H1 (cell line): ENCODE data around the gene PLOD1. TPM values are rescaled to one million over a fixed set of nuclear protein-coding genes. Genes with fewer than 3 reads are reported as not detected.

Source experiments
- CTCF ChIA-PET: fragments of 300-600 bp; sonication (Branson Sonifier 250); formaldehyde crosslinking; loops from one replicate; lab custom pipeline; 2021; ENCODE audit not compliant: partially characterized antibody; lab: Charles Lee
- POLR2A ChIA-PET: fragments of 300-600 bp; sonication (Branson Sonifier 250); formaldehyde crosslinking; loops from one replicate; lab custom pipeline; 2021; ENCODE audit warnings: inconsistent platforms; ENCODE audit not compliant: partially characterized antibody; lab: Charles Lee
- DNase-seq, 2 experiments: peaks; one replicate each; pipeline versions ENCODE4 v3.0.0 to v3.0.0-alpha.2; 2010 to 2022; ENCODE audit warnings: low spot score in 2 of 2, low read depth in 1 of 2, mixed read lengths in 1 of 2
- FAIRE-seq: peaks from 2 replicates; lab custom pipeline; 2011; peaks lifted over from hg19 to GRCh38; lab: Jason Lieb, UNC
- H2AFZ ChIP-seq: 2 replicates; pipeline ENCODE4 v1.8.1; 2012; ENCODE audit warnings: low read length, inconsistent platforms
- H2AK5ac ChIP-seq: 2 replicates; pipeline ENCODE4 v1.6.1; 2013; ENCODE audit warnings: low read depth, low read length
- H2BK120ac ChIP-seq: replicated peaks from 2 replicates; pipeline ENCODE3; 2013; ENCODE audit warnings: low read depth, low read length, inconsistent platforms
- H2BK12ac ChIP-seq: 2 replicates; pipeline ENCODE4 v1.6.1; 2013; ENCODE audit warnings: low read depth, low read length
- H2BK15ac ChIP-seq: 2 replicates; pipeline ENCODE4 v1.6.1; 2013; ENCODE audit warnings: low read length
- H2BK20ac ChIP-seq: 2 replicates; pipeline ENCODE4 v1.6.1; 2013; ENCODE audit warnings: low read length
- H2BK5ac ChIP-seq: 2 replicates; pipeline ENCODE4 v1.6.1; 2013; ENCODE audit warnings: low read depth, low read length
- H3K14ac ChIP-seq: 2 replicates; pipeline ENCODE4 v1.6.1; 2013; ENCODE audit warnings: inconsistent platforms; ENCODE audit not compliant: insufficient read length
- H3K18ac ChIP-seq: 2 replicates; pipeline ENCODE4 v1.6.1; 2013; ENCODE audit warnings: low read length; ENCODE audit errors: extremely low read depth
- H3K23ac ChIP-seq: 2 replicates; pipeline ENCODE4 v1.6.1; 2013; ENCODE audit warnings: inconsistent platforms; ENCODE audit not compliant: insufficient read length
- H3K23me2 ChIP-seq: 2 replicates; pipeline ENCODE4 v1.6.1; 2013; ENCODE audit warnings: low read depth, low read length
- H3K27ac ChIP-seq: 2 replicates; pipeline ENCODE4 v1.6.1; 2011; ENCODE audit warnings: low read depth, low read length, inconsistent platforms
- H3K27me3 ChIP-seq, 4 experiments: replicated peaks in 1 of 4; 1 replicate in 1 of 4; 2 replicates in 3 of 4; pipeline versions ENCODE4 v1.6.1 to v1.8.1; 2011 to 2013; ENCODE audit warnings: low read length in 3 of 4, mild to moderate bottlenecking in 3 of 4, inconsistent platforms in 2 of 4, mixed read lengths in 2 of 4, moderate library complexity in 1 of 4; ENCODE audit not compliant: control insufficient read depth in 3 of 4, insufficient read depth in 3 of 4; ENCODE audit errors: extremely low read depth in 1 of 4
- H3K36me3 ChIP-seq, 4 experiments: 2 replicates each; pipeline versions ENCODE4 v1.6.1 to v1.8.1; 2011 to 2013; ENCODE audit warnings: mild to moderate bottlenecking in 4 of 4, low read length in 3 of 4, moderate library complexity in 2 of 4, control low read depth in 1 of 4, inconsistent platforms in 1 of 4; ENCODE audit not compliant: insufficient read depth in 4 of 4, control insufficient read depth in 2 of 4
- H3K4ac ChIP-seq: replicated peaks from 2 replicates; pipeline ENCODE3; 2013; ENCODE audit warnings: low read length, low read depth, mixed read lengths, inconsistent platforms; ENCODE audit not compliant: insufficient read length
- H3K4me1 ChIP-seq, 4 experiments: replicated peaks in 1 of 4; 1 replicate in 1 of 4; 2 replicates in 3 of 4; pipeline versions ENCODE4 v1.6.1 to v1.8.1; 2011 to 2013; ENCODE audit warnings: low read length in 3 of 4, inconsistent platforms in 2 of 4, mixed read lengths in 1 of 4; ENCODE audit not compliant: insufficient read depth in 4 of 4, control insufficient read depth in 3 of 4
- H3K4me2 ChIP-seq, 2 experiments: 2 replicates each; pipeline versions ENCODE4 v1.6.1 to v1.8.1; 2011 to 2013; ENCODE audit warnings: low read depth in 2 of 2, low read length in 2 of 2, control low read depth in 1 of 2, inconsistent platforms in 1 of 2, mild to moderate bottlenecking in 1 of 2; ENCODE audit not compliant: insufficient read depth in 1 of 2
- H3K4me3 ChIP-seq, 4 experiments: fragments of 200-600, 300-600 bp in 1 of 4; sonication (generic), shearing (Covaris generic), sonication (Bioruptor Twin) in 1 of 4; 2 replicates each; pipeline versions ENCODE4 v1.5.1 to v1.8.1; 2011 to 2016; ENCODE audit warnings: low read length in 4 of 4, low read depth in 3 of 4, control low read depth in 2 of 4, inconsistent platforms in 2 of 4, mild to moderate bottlenecking in 2 of 4, mixed read lengths in 1 of 4, moderate library complexity in 1 of 4; ENCODE audit not compliant: insufficient read depth in 2 of 4; ENCODE audit errors: extremely low read depth in 1 of 4
- H3K56ac ChIP-seq: replicated peaks from 2 replicates; pipeline ENCODE3; 2013; ENCODE audit warnings: low read depth, mild to moderate bottlenecking, mixed read lengths, low read length, inconsistent platforms; ENCODE audit not compliant: insufficient read length
- H3K79me1 ChIP-seq: 2 replicates; pipeline ENCODE4 v1.6.1; 2013; ENCODE audit warnings: low read depth, low read length, control low read depth
- H3K79me2 ChIP-seq, 2 experiments: 2 replicates each; pipeline versions ENCODE4 v1.6.1 to v1.8.1; 2012 to 2013; ENCODE audit warnings: low read length in 2 of 2, mild to moderate bottlenecking in 2 of 2, inconsistent platforms in 1 of 2; ENCODE audit not compliant: insufficient read depth in 2 of 2, control insufficient read depth in 1 of 2
- H3K9ac ChIP-seq, 4 experiments: replicated peaks in 1 of 4; 1 replicate in 1 of 4; 2 replicates in 3 of 4; pipeline versions ENCODE4 v1.6.1 to v1.8.1; 2011 to 2013; ENCODE audit warnings: low read depth in 3 of 4, low read length in 3 of 4, control low read depth in 2 of 4, mild to moderate bottlenecking in 2 of 4, moderate library complexity in 2 of 4, inconsistent platforms in 1 of 4; ENCODE audit errors: extremely low read depth in 1 of 4
- H3K9me3 ChIP-seq, 2 experiments: 2 replicates each; pipeline versions ENCODE4 v1.6.1 to v1.8.1; 2012 to 2013; ENCODE audit warnings: mild to moderate bottlenecking in 2 of 2, moderate library complexity in 2 of 2, control low read depth in 1 of 2, inconsistent platforms in 1 of 2, low read depth in 1 of 2, low read length in 1 of 2, mixed read lengths in 1 of 2; ENCODE audit not compliant: insufficient read depth in 2 of 2
- H4K20me1 ChIP-seq, 2 experiments: replicated peaks in 1 of 2; 2 replicates each; pipeline versions ENCODE3 to v1.8.1; 2011 to 2013; ENCODE audit warnings: inconsistent platforms in 2 of 2, low read length in 2 of 2, mild to moderate bottlenecking in 1 of 2; ENCODE audit not compliant: insufficient read depth in 2 of 2, control insufficient read depth in 1 of 2
- H4K5ac ChIP-seq: 2 replicates; pipeline ENCODE4 v1.6.1; 2013; ENCODE audit warnings: low read length, low read depth, mixed read lengths, inconsistent platforms; ENCODE audit not compliant: insufficient read length
- H4K8ac ChIP-seq: 2 replicates; pipeline ENCODE4 v1.8.0; 2013; ENCODE audit warnings: mild to moderate bottlenecking, moderate library complexity, low read length, inconsistent platforms; ENCODE audit not compliant: insufficient read depth; ENCODE audit errors: extremely low read depth
- H4K91ac ChIP-seq: replicated peaks from 2 replicates; pipeline ENCODE3; 2013; ENCODE audit warnings: low read length, mixed read lengths, inconsistent platforms; ENCODE audit not compliant: insufficient read length
- ASH2L ChIP-seq: fragments of 200-600, 300-600 bp; sonication (generic); IDR thresholded peaks from one replicate; pipeline ENCODE4 v1.7.1; 2017; ENCODE audit warnings: low read length
- BRCA1 ChIP-seq: IDR thresholded peaks from 2 replicates; pipeline ENCODE4 v1.6.1; 2012; ENCODE audit warnings: low read depth, low read length, improper control_type of control experiment
- EP300 ChIP-seq, 2 experiments: IDR thresholded peaks; 1 replicate in 1 of 2; 2 replicates in 1 of 2; pipeline ENCODE4 v1.6.1; 2011 to 2012; ENCODE audit warnings: low read depth in 2 of 2, low read length in 2 of 2, mild to moderate bottlenecking in 2 of 2, borderline replicate concordance in 1 of 2, inconsistent platforms in 1 of 2, moderate library complexity in 1 of 2
- NRF1 ChIP-seq: IDR thresholded peaks from 2 replicates; pipeline ENCODE4 v1.6.1; 2011; ENCODE audit warnings: mild to moderate bottlenecking, low read depth, low read length, improper control_type of control experiment
- POU5F1 ChIP-seq: IDR thresholded peaks from 2 replicates; pipeline ENCODE4 v1.6.1; 2011; ENCODE audit warnings: low read depth, mild to moderate bottlenecking, low read length, moderate library complexity
- RXRA ChIP-seq: IDR thresholded peaks from 2 replicates; pipeline ENCODE4 v1.6.1; 2011; ENCODE audit warnings: low read depth, mild to moderate bottlenecking, low read length, moderate library complexity; ENCODE audit not compliant: insufficient read depth
- SIRT6 ChIP-seq: IDR thresholded peaks from one replicate; pipeline ENCODE4 v1.7.1; 2012; ENCODE audit warnings: low read length, inconsistent platforms
- TBP ChIP-seq: IDR thresholded peaks from 2 replicates; pipeline ENCODE4 v1.6.1; 2011; ENCODE audit warnings: low read depth, low read length, improper control_type of control experiment
- WGBS, 2 experiments: shearing (Covaris generic) in 1 of 2; methylation state at CpG; one replicate each; pipeline versions ENCODE4 v1.1.6 to v1.1.7; 2013 to 2015; ENCODE audit warnings: low lambda C conversion rate in 2 of 2, mixed read lengths in 2 of 2, inconsistent platforms in 1 of 2, low coverage in 1 of 2, missing lambda C conversion rate in 1 of 2; ENCODE audit not compliant: insufficient replicate concordance in 2 of 2, insufficient coverage in 1 of 2, insufficient read length in 1 of 2; ENCODE audit errors: extremely low coverage in 1 of 2, missing lambda C conversion rate in 1 of 2; 5-methylcytosine and 5-hydroxymethylcytosine counted together
- polyA plus RNA-seq, 7 experiments: library from polyadenylated mRNA; depleted of rRNA in 3 of 7; stranded (reverse) in 5 of 7; unstranded in 2 of 7; fragments of >200 nt in 5 of 7; fragments of 200-250 nt in 2 of 7; gene quantifications; 1 replicate in 5 of 7; 2 replicates in 1 of 7; 4 replicates in 1 of 7; pipeline versions ENCODE4 v1.2.1 to v1.2.3, GENCODE V29; 2011 to 2013; ENCODE audit warnings: missing spikeins in 2 of 7, mixed read lengths in 2 of 7
- total RNA-seq: library from RNA; stranded (reverse); fragmentation: NEBNext Ultra II Directional; extraction: Animal tissue kit (Norgen Biotek cat#: 25700); gene quantifications from 2 replicates; pipeline ENCODE4 v1.2.1, GENCODE V29; 2021
- TF ChIP-seq, protein P1 (sequence below): IDR thresholded peaks from 2 replicates; pipeline ENCODE4 v1.6.1; 2012; ENCODE audit warnings: low read length, inconsistent platforms

Gene PLOD1
- total and polyA plus RNA-seq, 2 of the 8 experiments (the other 6 are each of a cell fraction or from before 2014, with no cell fraction given): 44.9 to 51.8 TPM

DNA sequence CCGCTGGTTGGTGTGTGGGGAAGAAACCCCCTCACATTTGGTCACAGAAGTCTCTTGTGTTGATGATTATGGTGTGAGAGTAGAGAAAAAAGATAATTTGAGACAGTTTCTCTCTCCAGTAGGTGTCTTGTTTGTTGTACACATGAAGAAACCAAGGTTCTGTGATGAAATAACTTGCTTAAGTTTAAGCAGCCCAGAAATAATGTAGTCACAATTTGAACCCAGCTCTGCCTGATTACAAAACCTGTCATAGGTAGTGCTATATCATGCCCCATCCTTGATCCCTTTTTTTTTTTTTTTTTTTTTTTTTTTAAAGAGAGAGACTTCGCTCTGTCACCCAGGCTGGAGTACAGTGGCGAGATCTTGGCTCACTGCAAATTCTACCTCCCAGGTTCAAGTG lies 50.7 kb downstream of the PLOD1 start:
- Histone ChIP-seq H4K5ac (no peak overlapping the region), H3K23me2 (peaks cover 7% of the 10 kb centered on the region), H2AK5ac (no peak overlapping the region), H3K79me1 (peaks cover 10% of the 10 kb centered on the region), H3K9ac (no peak overlapping the region), H3K4me1 (peaks cover 0 to 2% (median 0%) of the 10 kb centered on the region in 4 experiments; a peak in 1 of 7 replicates), H4K91ac (no peak overlapping the region), H3K79me2 (peaks cover 6 to 62% of the 10 kb centered on the region in 2 experiments; a peak in 3 of 4 replicates), H2BK15ac (no peak overlapping the region), H3K14ac (no peak overlapping the region), H2BK120ac (no peak overlapping the region), H3K18ac (no peak overlapping the region), H3K27me3 (no peaks in the 10 kb centered on the region), H2BK5ac (no peak overlapping the region), H2AFZ (no peak overlapping the region)
- 88% methylated on average over 2 of the region's 3 CpGs; no CpG with 5 or more reads in 1 of the 2 experiments for WGBS, 2 experiments
- DNase-seq: no peak
- POLR2A ChIA-PET: interaction anchor here (1.2 to 9.9 kb wide), 2 partner anchors 11 to 74 kb away, joined by 3 to 144 read pairs; no protein-coding TSS in a partner anchor
- TF ChIP-seq POU5F1: no peak
- TF ChIP-seq NRF1: no peak
- no peak for TF ChIP-seq BRCA1
- no peak for TF ChIP-seq SIRT6
- no peak for TF ChIP-seq TBP
- TF ChIP-seq RXRA: no peak
- no peak for TF ChIP-seq ASH2L
- TF ChIP-seq EP300 (IDR thresholded peaks at IDR 0.05; ENCODE audit: borderline replicate concordance in 1 of 2, low read depth in 2 of 2, low read length in 2 of 2): no peak
- TF ChIP-seq, protein P1, sequence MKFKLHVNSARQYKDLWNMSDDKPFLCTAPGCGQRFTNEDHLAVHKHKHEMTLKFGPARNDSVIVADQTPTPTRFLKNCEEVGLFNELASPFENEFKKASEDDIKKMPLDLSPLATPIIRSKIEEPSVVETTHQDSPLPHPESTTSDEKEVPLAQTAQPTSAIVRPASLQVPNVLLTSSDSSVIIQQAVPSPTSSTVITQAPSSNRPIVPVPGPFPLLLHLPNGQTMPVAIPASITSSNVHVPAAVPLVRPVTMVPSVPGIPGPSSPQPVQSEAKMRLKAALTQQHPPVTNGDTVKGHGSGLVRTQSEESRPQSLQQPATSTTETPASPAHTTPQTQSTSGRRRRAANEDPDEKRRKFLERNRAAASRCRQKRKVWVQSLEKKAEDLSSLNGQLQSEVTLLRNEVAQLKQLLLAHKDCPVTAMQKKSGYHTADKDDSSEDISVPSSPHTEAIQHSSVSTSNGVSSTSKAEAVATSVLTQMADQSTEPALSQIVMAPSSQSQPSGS: no peak
- TF ChIP-seq, all 59 proteins: peak for 0
- Histone ChIP-seq H3K56ac (no peak overlapping the region), H3K4ac (no peak overlapping the region), H4K20me1 (peaks cover 2 to 17% of the 10 kb centered on the region in 2 experiments), H2BK20ac (no peak overlapping the region), H4K8ac (no peak overlapping the region), H3K27ac (no peak overlapping the region), H3K36me3 (peaks cover 16 to 37% (median 26%) of the 10 kb centered on the region in 4 experiments; a peak in 7 of 8 replicates), H3K4me2 (no peak overlapping the region), H3K9me3 (no peaks in the 10 kb centered on the region), H3K23ac (no peak overlapping the region), H2BK12ac (no peak overlapping the region), H3K4me3 (no peak overlapping the region)
- FAIRE-seq: no peak
- CTCF ChIA-PET: interaction anchor here (0.6 to 1.3 kb wide), 4 partner anchors 12 to 129 kb away, joined by 3 to 8 read pairs (median 4); no protein-coding TSS in a partner anchor
